Measurements from ENCODE around the gene C17orf78. TPM values are rescaled to one million over a fixed set of nuclear protein-coding genes. Genes with fewer than 3 reads are reported as not detected.

C17orf78 gene
- not detected for polyA plus RNA-seq (2012; ENCODE audit: insufficient read length, low read depth)

DNA sequence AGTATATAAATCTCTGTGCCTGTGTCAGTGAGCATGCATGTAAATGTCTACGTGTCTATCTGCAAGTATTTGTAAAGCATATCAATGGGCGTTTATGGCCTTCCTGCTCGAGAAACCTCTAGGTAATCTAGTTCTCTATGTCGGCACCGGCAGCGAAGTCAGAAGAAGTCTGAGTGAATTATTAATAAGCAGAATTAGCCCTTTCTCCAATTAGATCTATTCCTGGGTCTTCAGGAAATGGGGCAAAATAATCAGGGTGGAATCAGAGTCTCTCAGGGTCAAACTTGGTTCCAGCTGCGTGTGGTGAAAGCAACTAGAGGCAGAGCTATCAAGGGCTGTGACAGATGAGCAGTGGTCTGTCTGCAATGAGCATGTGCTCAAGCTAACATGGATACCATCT is at the start of gene C17orf78:
Gene C17orf78 (plus strand): TSS at position 280 of the 400 bp plus-strand sequence. CDS start 108 bp downstream, at position 388.
- TF ChIP-seq POLR2AphosphoS5 (IDR thresholded peaks at IDR 0.05; ENCODE audit: low read depth, low read length) = no peak
- TF ChIP-seq FOXP2 (optimal IDR thresholded peaks at IDR 0.05; ENCODE audit: borderline replicate concordance, extremely low read depth, extremely low read length, insufficient read depth) = no peak
- no peak for TF ChIP-seq TAF1 (IDR thresholded peaks at IDR 0.05; ENCODE audit: borderline replicate concordance, insufficient read depth, low read length)
- TF ChIP-seq SIN3A (IDR thresholded peaks at IDR 0.05; ENCODE audit: borderline replicate concordance, insufficient read depth, low read length) = no peak
- TF ChIP-seq, protein P1, sequence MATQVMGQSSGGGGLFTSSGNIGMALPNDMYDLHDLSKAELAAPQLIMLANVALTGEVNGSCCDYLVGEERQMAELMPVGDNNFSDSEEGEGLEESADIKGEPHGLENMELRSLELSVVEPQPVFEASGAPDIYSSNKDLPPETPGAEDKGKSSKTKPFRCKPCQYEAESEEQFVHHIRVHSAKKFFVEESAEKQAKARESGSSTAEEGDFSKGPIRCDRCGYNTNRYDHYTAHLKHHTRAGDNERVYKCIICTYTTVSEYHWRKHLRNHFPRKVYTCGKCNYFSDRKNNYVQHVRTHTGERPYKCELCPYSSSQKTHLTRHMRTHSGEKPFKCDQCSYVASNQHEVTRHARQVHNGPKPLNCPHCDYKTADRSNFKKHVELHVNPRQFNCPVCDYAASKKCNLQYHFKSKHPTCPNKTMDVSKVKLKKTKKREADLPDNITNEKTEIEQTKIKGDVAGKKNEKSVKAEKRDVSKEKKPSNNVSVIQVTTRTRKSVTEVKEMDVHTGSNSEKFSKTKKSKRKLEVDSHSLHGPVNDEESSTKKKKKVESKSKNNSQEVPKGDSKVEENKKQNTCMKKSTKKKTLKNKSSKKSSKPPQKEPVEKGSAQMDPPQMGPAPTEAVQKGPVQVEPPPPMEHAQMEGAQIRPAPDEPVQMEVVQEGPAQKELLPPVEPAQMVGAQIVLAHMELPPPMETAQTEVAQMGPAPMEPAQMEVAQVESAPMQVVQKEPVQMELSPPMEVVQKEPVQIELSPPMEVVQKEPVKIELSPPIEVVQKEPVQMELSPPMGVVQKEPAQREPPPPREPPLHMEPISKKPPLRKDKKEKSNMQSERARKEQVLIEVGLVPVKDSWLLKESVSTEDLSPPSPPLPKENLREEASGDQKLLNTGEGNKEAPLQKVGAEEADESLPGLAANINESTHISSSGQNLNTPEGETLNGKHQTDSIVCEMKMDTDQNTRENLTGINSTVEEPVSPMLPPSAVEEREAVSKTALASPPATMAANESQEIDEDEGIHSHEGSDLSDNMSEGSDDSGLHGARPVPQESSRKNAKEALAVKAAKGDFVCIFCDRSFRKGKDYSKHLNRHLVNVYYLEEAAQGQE (IDR thresholded peaks at IDR 0.05; ENCODE audit: insufficient read depth in 1 of 2, low read depth in 2 of 2, low read length in 2 of 2) = no peak

- TF ChIP-seq TAF1 (IDR thresholded peaks at IDR 0.05; ENCODE audit: borderline replicate concordance, insufficient read depth, low read length) = no peak
- TF ChIP-seq, protein P1 (IDR thresholded peaks at IDR 0.05; ENCODE audit: insufficient read depth in 1 of 2, low read depth in 2 of 2, low read length in 2 of 2) = no peak
- TF ChIP-seq POLR2AphosphoS5 (IDR thresholded peaks at IDR 0.05; ENCODE audit: low read depth, low read length) = no peak
- TF ChIP-seq FOXP2 (optimal IDR thresholded peaks at IDR 0.05; ENCODE audit: borderline replicate concordance, extremely low read depth, extremely low read length, insufficient read depth) = no peak
- no peak for TF ChIP-seq SIN3A (IDR thresholded peaks at IDR 0.05; ENCODE audit: borderline replicate concordance, insufficient read depth, low read length)
These were observed 48.3 kb upstream of the C17orf78 start for GRCh38 chr17:37327341-37328090.

GRCh38 chr17:37338847-37339246 is 36.9 kb upstream of the C17orf78 start:
- no peak for TF ChIP-seq TAF1 (IDR thresholded peaks at IDR 0.05; ENCODE audit: borderline replicate concordance, insufficient read depth, low read length)
- TF ChIP-seq SIN3A (IDR thresholded peaks at IDR 0.05; ENCODE audit: borderline replicate concordance, insufficient read depth, low read length) = no peak
- no peak for TF ChIP-seq FOXP2 (optimal IDR thresholded peaks at IDR 0.05; ENCODE audit: borderline replicate concordance, extremely low read depth, extremely low read length, insufficient read depth)
- TF ChIP-seq, protein P1 (IDR thresholded peaks at IDR 0.05; ENCODE audit: insufficient read depth in 1 of 2, low read depth in 2 of 2, low read length in 2 of 2) = no peak
- TF ChIP-seq POLR2AphosphoS5 (IDR thresholded peaks at IDR 0.05; ENCODE audit: low read depth, low read length) = no peak

DNA sequence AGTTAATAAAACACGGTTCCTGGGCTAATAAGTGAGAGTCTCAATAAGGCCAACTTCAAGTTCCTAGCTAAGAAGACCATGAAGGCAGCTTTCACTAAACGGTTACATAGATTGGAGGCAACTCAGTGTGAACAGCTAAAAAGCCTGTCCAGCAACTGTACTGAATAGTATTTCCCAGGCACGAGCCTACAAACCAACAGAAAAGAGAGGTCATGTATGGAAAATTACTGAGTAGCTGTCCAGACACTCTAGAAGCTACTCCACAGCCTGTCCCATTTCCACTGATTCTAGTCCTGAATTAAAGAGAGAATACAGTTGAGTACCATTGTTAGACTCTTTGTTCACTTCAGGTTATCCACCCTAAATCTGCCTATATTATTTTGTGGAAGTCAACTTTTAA is 36.5 kb upstream of the C17orf78 start:
- no peak for TF ChIP-seq FOXP2 (optimal IDR thresholded peaks at IDR 0.05; ENCODE audit: borderline replicate concordance, extremely low read depth, extremely low read length, insufficient read depth)
- no peak for TF ChIP-seq POLR2AphosphoS5 (IDR thresholded peaks at IDR 0.05; ENCODE audit: low read depth, low read length)
- TF ChIP-seq SIN3A (IDR thresholded peaks at IDR 0.05; ENCODE audit: borderline replicate concordance, insufficient read depth, low read length) = no peak
- TF ChIP-seq TAF1 (IDR thresholded peaks at IDR 0.05; ENCODE audit: borderline replicate concordance, insufficient read depth, low read length) = no peak
- TF ChIP-seq, protein P1 (IDR thresholded peaks at IDR 0.05; ENCODE audit: insufficient read depth in 1 of 2, low read depth in 2 of 2, low read length in 2 of 2) = no peak
